ENCODE measurements around the gene NKAPD1. TPM values are rescaled to one million over a fixed set of nuclear protein-coding genes. Genes with fewer than 3 reads are reported as not detected.

NKAPD1 gene
- total RNA-seq, 6 donors from 2014 or later: 8.3 to 24.5 (median 14.9) TPM

DNA sequence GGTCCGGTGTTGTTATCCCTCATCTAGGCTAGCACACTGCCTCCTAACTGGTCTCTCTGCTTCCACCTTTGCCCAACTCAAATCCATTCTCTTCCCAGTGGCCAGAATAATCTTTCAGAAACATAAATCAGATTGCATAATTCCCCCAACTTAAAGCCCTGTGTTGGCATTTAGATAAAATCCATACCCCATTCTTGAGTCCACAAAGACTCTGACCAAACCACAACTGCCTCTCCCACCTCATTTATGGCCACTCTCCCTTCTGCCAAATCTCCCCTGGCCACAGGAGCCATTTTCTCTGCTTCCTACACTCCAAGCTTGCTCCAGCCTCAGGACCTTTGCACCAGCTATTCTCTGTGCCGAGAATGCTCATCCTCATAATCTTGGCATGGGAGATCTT is 53.0 kb downstream of the NKAPD1 start:
- WGBS, 2 donors: 94 to 100% methylated on average over 2 of the region's 2 CpGs
- ATAC-seq (ENCODE audit: low FRiP score in 2 of 2) (no peak), DNase-seq (no peak)
- Histone ChIP-seq H3K4me3 (no peak overlapping the region), H3K4me1 (peaks cover 0 to 12% (median 2%) of the 10 kb centered on the region in 4 donors), H3K9me3 (no peaks in the 10 kb centered on the region), H3K27ac (no peak overlapping the region), H3K36me3 (no peaks in the 10 kb centered on the region), H3K27me3 (no peaks in the 10 kb centered on the region)
- TF ChIP-seq CTCF (IDR thresholded peaks at IDR 0.05): no peak
- no peak for TF ChIP-seq EP300 (IDR thresholded peaks at IDR 0.05)
- TF ChIP-seq POLR2AphosphoS5 (IDR thresholded peaks at IDR 0.05): no peak
- no peak for TF ChIP-seq POLR2A (IDR thresholded peaks at IDR 0.05)

- no peak overlapping the region for H3K27ac ChIP-seq
- peaks cover 0 to 12% (median 2%) of the 10 kb centered on the region in 4 donors for H3K4me1 ChIP-seq
- WGBS, 2 donors: 59 to 65% methylated on average over 3 of the region's 3 CpGs
- H3K9me3 ChIP-seq: no peaks in the 10 kb centered on the region
- H3K27me3 ChIP-seq: no peaks in the 10 kb centered on the region
- no peak for TF ChIP-seq POLR2A (IDR thresholded peaks at IDR 0.05)
- no peak for TF ChIP-seq CTCF (IDR thresholded peaks at IDR 0.05)
- no peak for TF ChIP-seq EP300 (IDR thresholded peaks at IDR 0.05)
- TF ChIP-seq POLR2AphosphoS5 (IDR thresholded peaks at IDR 0.05): no peak
- ATAC-seq (ENCODE audit: low FRiP score in 2 of 2) (peak in 1 of 2 donors; percentile 70), DNase-seq (peak in 1 of 2 donors; percentile 31)
- no peaks in the 10 kb centered on the region for H3K36me3 ChIP-seq
- H3K4me3 ChIP-seq: no peak overlapping the region
These were observed 54.5 kb downstream of the NKAPD1 start for GRCh38 chr11:112128483-112129121.

- peaks cover 0 to 12% (median 2%) of the 10 kb centered on the region in 4 donors for H3K4me1 ChIP-seq
- no peak overlapping the region for H3K4me3 ChIP-seq
- H3K9me3 ChIP-seq: no peaks in the 10 kb centered on the region
- peak in 1 of 2 donors; percentile 85 for ATAC-seq (ENCODE audit: low FRiP score in 2 of 2)
- WGBS, 2 donors: 63 to 76% methylated on average over 5 of the region's 5 CpGs
- no peak overlapping the region for H3K27ac ChIP-seq
- TF ChIP-seq CTCF (IDR thresholded peaks at IDR 0.05) (no peak), POLR2A (IDR thresholded peaks at IDR 0.05) (no peak), EP300 (IDR thresholded peaks at IDR 0.05) (no peak), POLR2AphosphoS5 (IDR thresholded peaks at IDR 0.05) (no peak)
- peak in 1 of 2 donors; percentile 48 for DNase-seq
- H3K27me3 ChIP-seq: no peaks in the 10 kb centered on the region
- H3K36me3 ChIP-seq: no peaks in the 10 kb centered on the region
These were observed 55.6 kb downstream of the NKAPD1 start for GRCh38 chr11:112129656-112130055.

GRCh38 chr11:112132737-112133136 is 58.6 kb downstream of the NKAPD1 start:
- Histone ChIP-seq H3K9me3 (no peaks in the 10 kb centered on the region), H3K4me3 (no peak overlapping the region), H3K27ac (no peak overlapping the region), H3K4me1 (peaks cover 0 to 12% (median 2%) of the 10 kb centered on the region in 4 donors), H3K36me3 (no peaks in the 10 kb centered on the region), H3K27me3 (no peaks in the 10 kb centered on the region)
- ATAC-seq (ENCODE audit: low FRiP score in 2 of 2) (no peak), DNase-seq (no peak)
- 37 to 70% methylated on average over 2 of the region's 2 CpGs for WGBS, 2 donors
- no peak for TF ChIP-seq POLR2A (IDR thresholded peaks at IDR 0.05)

- no peaks in the 10 kb centered on the region for H3K9me3 ChIP-seq
- TF ChIP-seq EP300 (IDR thresholded peaks at IDR 0.05): no peak
- TF ChIP-seq POLR2AphosphoS5 (IDR thresholded peaks at IDR 0.05): no peak
- TF ChIP-seq POLR2A (IDR thresholded peaks at IDR 0.05): no peak
- TF ChIP-seq CTCF (IDR thresholded peaks at IDR 0.05): no peak
- H3K4me3 ChIP-seq: no peak overlapping the region
- WGBS, 2 donors: 83 to 93% methylated on average over 4 of the region's 4 CpGs
- H3K4me1 ChIP-seq: no peaks in the 10 kb centered on the region
- no peak overlapping the region for H3K27ac ChIP-seq
- no peaks in the 10 kb centered on the region for H3K27me3 ChIP-seq
- ATAC-seq (ENCODE audit: low FRiP score in 2 of 2) (no peak), DNase-seq (no peak)
- no peaks in the 10 kb centered on the region for H3K36me3 ChIP-seq
These were observed 60.4 kb downstream of the NKAPD1 start for GRCh38 chr11:112134473-112134872.

Small RNA genes lying within 50 kb of the gene (small RNA-seq; reads per million reads assigned to genes)
- gene AP000907.3: 0 reads per million in 4 donors
- 0 reads per million in 4 donors for gene RNU6-893P

Other genes with a start within 250 kb of the NKAPD1 start
- 10 to 100 TPM; 15.7 to 34.8 (median 20.9) TPM for gene ALG9, start 202.7 kb upstream of the NKAPD1 start, total RNA-seq
- 1 to 10 TPM in 5 of 6 donors, under 1 TPM in 1; 0.44 to 5.2 (median 2.6) TPM for gene FDXACB1, start 195.1 kb upstream of the NKAPD1 start, total RNA-seq
- 10 to 100 TPM in 5 of 6 donors, 1 to 10 TPM in 1; 2.1 to 29.4 (median 19.5) TPM for gene CFAP68, start 194.8 kb upstream of the NKAPD1 start, total RNA-seq
- 10 to 100 TPM; 21.0 to 79.7 (median 30.2) TPM for gene CRYAB, start 162.5 kb upstream of the NKAPD1 start, total RNA-seq
- gene HSPB2, start 161.6 kb upstream of the NKAPD1 start, total RNA-seq: 1 to 10 TPM in 3 of 6 donors, under 1 TPM in 1, not detected in 2; 0.61 to 6.5 (median 1.9) TPM
- 10 to 100 TPM in 4 of 6 donors, 1 to 10 TPM in 2; 7.1 to 26.7 (median 11.3) TPM for gene C11orf52, start 155.4 kb upstream of the NKAPD1 start, total RNA-seq
- gene DIXDC1, start 137.0 kb upstream of the NKAPD1 start, total RNA-seq: 10 to 100 TPM; 10.9 to 55.5 (median 15.7) TPM
- 10 to 100 TPM; 12.6 to 37.7 (median 27.2) TPM for gene DLAT, start 48.9 kb upstream of the NKAPD1 start, total RNA-seq
- gene PIH1D2, start 282 bp upstream of the NKAPD1 start, total RNA-seq: 10 to 100 TPM in 1 of 6 donors, 1 to 10 TPM in 5; 1.2 to 24.1 (median 4.0) TPM
- 10 to 100 TPM; 10.8 to 50.7 (median 31.3) TPM for gene TIMM8B, start 12.5 kb downstream of the NKAPD1 start, total RNA-seq
- gene SDHD, start 12.6 kb downstream of the NKAPD1 start, total RNA-seq: 100 to 1,000 TPM in 1 of 6 donors, 10 to 100 TPM in 5; 27.5 to 107 (median 78.8) TPM
- 10 to 100 TPM; 37.1 to 75.4 (median 46.8) TPM for gene IL18, start 89.8 kb downstream of the NKAPD1 start, total RNA-seq
- under 1 TPM in 2 of 6 donors, not detected in 4; 0.37 to 0.89 TPM for gene TEX12, start 93.1 kb downstream of the NKAPD1 start, total RNA-seq
- 10 to 100 TPM in 2 of 6 donors, 1 to 10 TPM in 4; 2.1 to 18.2 (median 8.4) TPM for gene BCO2, start 101.2 kb downstream of the NKAPD1 start, total RNA-seq
- gene PTS, start 152.1 kb downstream of the NKAPD1 start, total RNA-seq: 10 to 100 TPM; 15.0 to 26.5 (median 21.2) TPM
- gene PLET1, start 186.6 kb downstream of the NKAPD1 start, total RNA-seq: not detected